Adrenal gland (tissue), 5 donors: ENCODE data around the gene IMP4.

Experiments used
- POLR2A ChIP-seq, 2 donors: fragments of 450-650 bp; IDR thresholded peaks; one replicate each; pipeline ENCODE4 v1.6.1; 2017; ENCODE audit warnings: antibody characterized with exemption in 2 of 2, mild to moderate bottlenecking in 2 of 2, moderate library complexity in 1 of 2
- TF ChIP-seq, protein P1 (sequence below), 6 experiments: fragments of 450-650 bp in 4 of 6; fragments of 200-600 bp in 2 of 6; sonication (generic) in 1 of 6; IDR thresholded peaks; 1 replicate in 5 of 6; 2 replicates in 1 of 6; pipeline versions ENCODE4 v1.5.1 to v1.8.0; 2016 to 2021; ENCODE audit warnings: antibody characterized with exemption in 6 of 6, mild to moderate bottlenecking in 2 of 6, moderate library complexity in 1 of 6
- donor health status: DM: no; HTN: no; CAD: no.

DNA sequence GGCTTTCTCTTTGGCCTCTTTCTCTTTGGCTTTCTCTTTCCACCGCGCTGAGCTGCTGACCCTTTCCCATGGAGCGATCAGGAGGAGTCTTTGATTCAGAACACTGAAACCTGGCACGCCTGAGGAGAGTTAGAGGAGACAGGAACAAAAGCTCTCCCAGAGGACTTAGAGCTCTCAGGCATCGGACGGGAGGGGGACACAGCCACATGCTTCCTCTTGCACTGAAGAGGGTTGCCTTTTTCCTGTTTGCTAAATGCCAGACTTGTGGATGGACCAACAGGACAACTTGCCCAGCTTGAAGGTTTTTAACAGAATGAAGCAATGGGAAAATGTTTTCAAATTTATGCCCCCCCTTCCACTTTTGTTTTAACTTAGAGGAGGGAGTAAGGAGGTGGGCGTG lies 9.5 kb downstream of the IMP4 start:
- no peak for TF ChIP-seq POLR2A (IDR thresholded peaks at IDR 0.05)
- TF ChIP-seq, protein P1, sequence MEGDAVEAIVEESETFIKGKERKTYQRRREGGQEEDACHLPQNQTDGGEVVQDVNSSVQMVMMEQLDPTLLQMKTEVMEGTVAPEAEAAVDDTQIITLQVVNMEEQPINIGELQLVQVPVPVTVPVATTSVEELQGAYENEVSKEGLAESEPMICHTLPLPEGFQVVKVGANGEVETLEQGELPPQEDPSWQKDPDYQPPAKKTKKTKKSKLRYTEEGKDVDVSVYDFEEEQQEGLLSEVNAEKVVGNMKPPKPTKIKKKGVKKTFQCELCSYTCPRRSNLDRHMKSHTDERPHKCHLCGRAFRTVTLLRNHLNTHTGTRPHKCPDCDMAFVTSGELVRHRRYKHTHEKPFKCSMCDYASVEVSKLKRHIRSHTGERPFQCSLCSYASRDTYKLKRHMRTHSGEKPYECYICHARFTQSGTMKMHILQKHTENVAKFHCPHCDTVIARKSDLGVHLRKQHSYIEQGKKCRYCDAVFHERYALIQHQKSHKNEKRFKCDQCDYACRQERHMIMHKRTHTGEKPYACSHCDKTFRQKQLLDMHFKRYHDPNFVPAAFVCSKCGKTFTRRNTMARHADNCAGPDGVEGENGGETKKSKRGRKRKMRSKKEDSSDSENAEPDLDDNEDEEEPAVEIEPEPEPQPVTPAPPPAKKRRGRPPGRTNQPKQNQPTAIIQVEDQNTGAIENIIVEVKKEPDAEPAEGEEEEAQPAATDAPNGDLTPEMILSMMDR (IDR thresholded peaks at IDR 0.05): no peak
